H9 (cell line): Measurements from ENCODE around the gene COL18A1. TPM values are rescaled to one million over a fixed set of nuclear protein-coding genes. Genes with fewer than 3 reads are reported as not detected.
A peak's percentile ranks its signal among the peaks of the same experiment; 100 is the strongest.

Experiments used
- DNase-seq: peaks from one replicate; pipeline ENCODE4 v3.0.0-alpha.2; 2017
- H2AFZ ChIP-seq: one replicate; pipeline ENCODE4 v1.6.1; 2013; ENCODE audit warnings: mild to moderate bottlenecking, low read length, control low read depth, moderate library complexity
- H2AK5ac ChIP-seq: 2 replicates; pipeline ENCODE4 v1.6.1; 2013; ENCODE audit warnings: low read length, control low read depth, mixed read lengths; ENCODE audit not compliant: insufficient read length
- H2BK120ac ChIP-seq: one replicate; pipeline ENCODE4 v1.6.1; 2013; ENCODE audit warnings: low read depth, mild to moderate bottlenecking, low read length, control low read depth, inconsistent platforms; ENCODE audit not compliant: poor library complexity, severe bottlenecking
- H2BK12ac ChIP-seq: 2 replicates; pipeline ENCODE4 v1.6.1; 2013; ENCODE audit warnings: low read length, control low read depth, mixed read lengths, low read depth; ENCODE audit not compliant: insufficient read length
- H2BK15ac ChIP-seq: 2 replicates; pipeline ENCODE4 v1.6.1; 2013; ENCODE audit warnings: low read depth, low read length, control low read depth
- H2BK20ac ChIP-seq: one replicate; pipeline ENCODE4 v1.6.1; 2013; ENCODE audit warnings: low read depth, mild to moderate bottlenecking, low read length, control low read depth, inconsistent platforms; ENCODE audit not compliant: poor library complexity, severe bottlenecking
- H2BK5ac ChIP-seq: 2 replicates; pipeline ENCODE4 v1.6.1; 2013; ENCODE audit warnings: low read length, control low read depth, mixed read lengths; ENCODE audit not compliant: insufficient read length
- H3K14ac ChIP-seq: 2 replicates; pipeline ENCODE4 v1.6.1; 2013; ENCODE audit warnings: low read length, control low read depth; ENCODE audit not compliant: insufficient read depth
- H3K18ac ChIP-seq: 2 replicates; pipeline ENCODE4 v1.6.1; 2013; ENCODE audit warnings: low read depth, mild to moderate bottlenecking, mixed read lengths, low read length, control low read depth; ENCODE audit not compliant: insufficient read length
- H3K23ac ChIP-seq: 2 replicates; pipeline ENCODE4 v1.6.1; 2013; ENCODE audit warnings: low read length, control low read depth, mixed read lengths, low read depth; ENCODE audit not compliant: insufficient read length
- H3K23me2 ChIP-seq: 2 replicates; pipeline ENCODE4 v1.6.1; 2013; ENCODE audit warnings: low read depth, mild to moderate bottlenecking, mixed read lengths, low read length, control low read depth; ENCODE audit not compliant: insufficient read length, poor library complexity, severe bottlenecking
- H3K27ac ChIP-seq: 2 replicates; pipeline ENCODE4 v1.5.1; 2013; ENCODE audit warnings: low read length, control low read depth, mixed read lengths, low read depth; ENCODE audit not compliant: insufficient read length
- H3K27me3 ChIP-seq: 2 replicates; pipeline ENCODE4 v1.6.1; 2013; ENCODE audit warnings: low read length, control low read depth, inconsistent platforms; ENCODE audit not compliant: insufficient read depth
- H3K4ac ChIP-seq: 2 replicates; pipeline ENCODE4 v1.6.1; 2013; ENCODE audit warnings: low read depth, mild to moderate bottlenecking, control low read depth, inconsistent platforms, low read length, moderate library complexity
- H3K4me1 ChIP-seq: 2 replicates; pipeline ENCODE4 v1.6.1; 2013; ENCODE audit warnings: low read length, control low read depth, inconsistent platforms; ENCODE audit not compliant: insufficient read depth
- H3K4me2 ChIP-seq: 2 replicates; pipeline ENCODE4 v1.6.1; 2013; ENCODE audit warnings: low read length, control low read depth, mixed read lengths; ENCODE audit not compliant: insufficient read length, insufficient read depth
- H3K56ac ChIP-seq: 2 replicates; pipeline ENCODE4 v1.6.1; 2013; ENCODE audit warnings: low read depth, mild to moderate bottlenecking, mixed read lengths, low read length, control low read depth; ENCODE audit not compliant: insufficient read length
- H3K79me1 ChIP-seq: 2 replicates; pipeline ENCODE4 v1.6.1; 2013; ENCODE audit warnings: low read depth, mild to moderate bottlenecking, moderate library complexity, low read length, control low read depth, inconsistent platforms; ENCODE audit not compliant: insufficient read depth, poor library complexity, severe bottlenecking
- H3K79me2 ChIP-seq: 2 replicates; pipeline ENCODE4 v1.6.1; 2013; ENCODE audit warnings: low read length, control low read depth, inconsistent platforms; ENCODE audit not compliant: insufficient read depth
- H3K9ac ChIP-seq: 2 replicates; pipeline ENCODE4 v1.6.1; 2013; ENCODE audit warnings: low read length, control low read depth, mixed read lengths; ENCODE audit not compliant: insufficient read length; ENCODE audit errors: extremely low read depth
- H3K9me3 ChIP-seq: one replicate; pipeline ENCODE4 v1.6.1; 2013; ENCODE audit warnings: low read depth, low read length, inconsistent platforms; ENCODE audit not compliant: control insufficient read depth
- H3T11ph ChIP-seq: one replicate; pipeline ENCODE4 v1.6.1; 2013; ENCODE audit warnings: mild to moderate bottlenecking, low read length, control low read depth, inconsistent platforms
- H4K20me1 ChIP-seq: one replicate; pipeline ENCODE4 v1.6.1; 2013; ENCODE audit not compliant: control insufficient read depth, insufficient read length, insufficient read depth
- H4K5ac ChIP-seq: 2 replicates; pipeline ENCODE4 v1.6.1; 2013; ENCODE audit warnings: low read depth, mild to moderate bottlenecking, mixed read lengths, low read length, control low read depth; ENCODE audit not compliant: insufficient read length
- H4K8ac ChIP-seq: replicated peaks from 2 replicates; pipeline ENCODE4 v1.6.1; 2013; ENCODE audit warnings: low read length, control low read depth, mixed read lengths, low read depth; ENCODE audit not compliant: insufficient read length
- H4K91ac ChIP-seq: 2 replicates; pipeline ENCODE4 v1.6.1; 2013; ENCODE audit warnings: low read depth, mild to moderate bottlenecking, moderate library complexity, mixed read lengths, low read length, control low read depth; ENCODE audit not compliant: insufficient read length
- H3K27ac Mint-ChIP-seq, 3 experiments: 2 replicates in 2 of 3; 3 replicates in 1 of 3; pipeline ENCODE4 v1.8.0; 2020 to 2021; ENCODE audit warnings: mixed read lengths in 3 of 3, mild to moderate bottlenecking in 1 of 3, moderate library complexity in 1 of 3
- H3K27me3 Mint-ChIP-seq: 2 replicates; pipeline ENCODE4 v1.8.0; 2021; ENCODE audit warnings: low read depth, mild to moderate bottlenecking, moderate library complexity, mixed read lengths
- H3K36me3 Mint-ChIP-seq, 3 experiments: 2 replicates in 2 of 3; 3 replicates in 1 of 3; pipeline ENCODE4 v1.8.0; 2020 to 2021; ENCODE audit warnings: low read depth in 3 of 3, mixed read lengths in 3 of 3; ENCODE audit not compliant: insufficient read depth in 1 of 3
- H3K4me1 Mint-ChIP-seq, 2 experiments: 2 replicates each; pipeline ENCODE4 v1.8.0; 2020; ENCODE audit warnings: mixed read lengths in 2 of 2
- H3K4me3 Mint-ChIP-seq, 2 experiments: 2 replicates in 1 of 2; 3 replicates in 1 of 2; pipeline ENCODE4 v1.8.0; 2020 to 2021; ENCODE audit warnings: mild to moderate bottlenecking in 2 of 2, mixed read lengths in 2 of 2, moderate library complexity in 1 of 2
- H3K9me3 Mint-ChIP-seq, 2 experiments: 2 replicates in 1 of 2; 3 replicates in 1 of 2; pipeline ENCODE4 v1.8.0; 2020; ENCODE audit warnings: mild to moderate bottlenecking in 2 of 2, mixed read lengths in 2 of 2, moderate library complexity in 1 of 2
- CTCF ChIP-seq: fragments of 200-600 bp; sonication (generic); conservative IDR thresholded peaks from 3 replicates; pipeline ENCODE4 v1.8.0; 2021; ENCODE audit warnings: antibody characterized with exemption, mild to moderate bottlenecking
- WGBS: extraction: QIAGEN DNeasy Blood & Tissue Kit; methylation state at CpG from one replicate; pipeline ENCODE4 v1.1.7; 2013; ENCODE audit warnings: missing lambda C conversion rate, low lambda C conversion rate, mixed read lengths; ENCODE audit not compliant: insufficient read length; ENCODE audit errors: extremely low coverage; 5-methylcytosine and 5-hydroxymethylcytosine counted together
- total RNA-seq: library from RNA; stranded (reverse); gene quantifications from 2 replicates; pipeline ENCODE4 v1.2.1, GENCODE V29; 2021

The COL18A1 gene
- total RNA-seq, 1 experiment from 2014 or later: 232 TPM

DNA sequence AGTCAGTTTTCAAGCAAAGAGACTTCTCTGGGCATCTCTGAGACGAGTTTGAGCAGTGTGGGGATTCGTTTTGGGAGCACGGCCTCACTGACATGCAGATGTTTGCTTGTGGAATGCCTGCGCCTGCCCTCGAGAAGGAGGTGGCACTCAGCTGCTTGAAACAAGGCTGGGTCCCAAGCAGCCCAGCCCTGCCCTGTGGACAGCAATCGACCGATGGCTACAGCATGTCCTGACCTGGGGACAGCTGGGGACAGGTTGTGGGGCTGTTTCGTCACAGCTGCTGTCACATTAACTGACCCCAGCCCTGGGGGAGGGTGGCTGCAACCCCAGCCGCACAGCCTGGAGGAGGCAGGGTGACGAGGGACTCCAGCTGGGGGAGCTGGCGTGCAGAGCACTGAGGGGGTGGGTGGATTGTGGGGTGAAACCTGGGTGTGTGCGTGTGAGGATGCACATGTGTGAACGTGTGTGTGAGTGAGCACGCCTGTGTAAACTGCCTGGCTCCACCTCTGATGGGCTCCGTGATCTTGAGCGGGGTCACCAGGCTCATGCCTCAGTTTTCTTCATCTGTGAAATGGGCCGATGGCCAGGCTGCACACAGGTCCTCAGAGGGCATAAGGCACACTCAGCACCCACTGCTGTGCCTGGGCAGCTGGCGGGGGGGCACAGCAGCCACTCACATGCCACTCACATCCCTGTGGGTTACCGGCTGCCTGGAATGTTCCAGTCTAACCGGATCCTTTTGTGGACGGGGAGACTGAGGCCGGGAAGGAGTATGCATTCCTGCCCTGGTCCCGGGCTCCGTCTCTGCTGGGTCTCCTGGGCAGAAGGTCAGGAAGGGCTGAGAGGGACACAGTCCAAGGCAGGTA lies 49.3 kb downstream of the COL18A1 start:
- H4K91ac ChIP-seq: no peak overlapping the region
- H3K14ac ChIP-seq: no peak overlapping the region
- H3K36me3 Mint-ChIP-seq: peaks cover 5 to 14% (median 9%) of the 10 kb centered on the region in 3 experiments; a peak in 6 of 7 replicates
- no peaks in the 10 kb centered on the region for H3K27me3 ChIP-seq
- no peak overlapping the region for H3K4ac ChIP-seq
- no peaks in the 10 kb centered on the region for H3K23me2 ChIP-seq
- H2BK120ac ChIP-seq: no peak overlapping the region
- H3T11ph ChIP-seq: no peak overlapping the region
- H3K4me1 Mint-ChIP-seq: peaks cover 4 to 6% of the 10 kb centered on the region in 2 experiments; a peak in 2 of 4 replicates
- no peak overlapping the region for H3K4me2 ChIP-seq
- peaks cover 2% of the 10 kb centered on the region for H3K79me1 ChIP-seq
- H2BK15ac ChIP-seq: no peak overlapping the region
- no peaks in the 10 kb centered on the region for H3K4me1 ChIP-seq
- H3K27ac Mint-ChIP-seq: peak overlapping the region in 1 of 3 experiments; percentile 40; a peak in 2 of 7 replicates
- no peak overlapping the region for H4K8ac ChIP-seq
- no peak overlapping the region for H2BK12ac ChIP-seq
- H2BK20ac ChIP-seq: no peak overlapping the region
- no peak overlapping the region for H3K18ac ChIP-seq
- no peak overlapping the region for H3K27ac ChIP-seq
- no peak overlapping the region for H4K5ac ChIP-seq
- H3K79me2 ChIP-seq: peaks cover 9% of the 10 kb centered on the region; the same call in 1 of the 2 replicates
- no peak for DNase-seq
- H3K56ac ChIP-seq: no peak overlapping the region
- H2AFZ ChIP-seq: no peak overlapping the region
- no peak for TF ChIP-seq CTCF
- H3K9ac ChIP-seq: no peak overlapping the region
- no peak overlapping the region for H3K4me3 Mint-ChIP-seq
- no peak overlapping the region for H2BK5ac ChIP-seq
- no peaks in the 10 kb centered on the region for H3K9me3 ChIP-seq
- H3K27me3 Mint-ChIP-seq: no peaks in the 10 kb centered on the region
- no peaks in the 10 kb centered on the region; a peak in 2 of 5 replicates for H3K9me3 Mint-ChIP-seq
- no peak overlapping the region for H3K23ac ChIP-seq
- no peaks in the 10 kb centered on the region for H4K20me1 ChIP-seq
- WGBS: no CpG with 5 or more reads among the region's 24 CpGs
- H2AK5ac ChIP-seq: no peak overlapping the region
